A549 (cell line): Measurements from ENCODE around the gene FCHO2.
"Not testable (repeated sequence)": the region's sequence is repeated elsewhere in the genome, so short reads cannot be mapped to it uniquely, and the experiment has no call there.

Experiments
- CBX8 ChIP-seq: fragments of 200-600 bp; sonication (generic); IDR thresholded peaks from 2 replicates; pipeline ENCODE4 v1.6.1; 2016
- EP300 ChIP-seq, 2 experiments: fragments of >200 bp; sonication (Bioruptor Twin); formaldehyde crosslinking; IDR thresholded peaks; 2 replicates in 1 of 2; 3 replicates in 1 of 2; pipeline ENCODE4 v1.6.1; 2016 to 2017
- TF ChIP-seq, protein P1 (sequence below): fragments of >200 bp; sonication (Bioruptor Twin); formaldehyde crosslinking; IDR thresholded peaks from 3 replicates; pipeline ENCODE4 v1.5.1; 2016
- TF ChIP-seq, protein P2 (sequence below): fragments of 150-350 bp; IDR thresholded peaks from 2 replicates; pipeline ENCODE4 v1.6.1; 2014; ENCODE audit warnings: low read depth, mild to moderate bottlenecking, low read length

DNA sequence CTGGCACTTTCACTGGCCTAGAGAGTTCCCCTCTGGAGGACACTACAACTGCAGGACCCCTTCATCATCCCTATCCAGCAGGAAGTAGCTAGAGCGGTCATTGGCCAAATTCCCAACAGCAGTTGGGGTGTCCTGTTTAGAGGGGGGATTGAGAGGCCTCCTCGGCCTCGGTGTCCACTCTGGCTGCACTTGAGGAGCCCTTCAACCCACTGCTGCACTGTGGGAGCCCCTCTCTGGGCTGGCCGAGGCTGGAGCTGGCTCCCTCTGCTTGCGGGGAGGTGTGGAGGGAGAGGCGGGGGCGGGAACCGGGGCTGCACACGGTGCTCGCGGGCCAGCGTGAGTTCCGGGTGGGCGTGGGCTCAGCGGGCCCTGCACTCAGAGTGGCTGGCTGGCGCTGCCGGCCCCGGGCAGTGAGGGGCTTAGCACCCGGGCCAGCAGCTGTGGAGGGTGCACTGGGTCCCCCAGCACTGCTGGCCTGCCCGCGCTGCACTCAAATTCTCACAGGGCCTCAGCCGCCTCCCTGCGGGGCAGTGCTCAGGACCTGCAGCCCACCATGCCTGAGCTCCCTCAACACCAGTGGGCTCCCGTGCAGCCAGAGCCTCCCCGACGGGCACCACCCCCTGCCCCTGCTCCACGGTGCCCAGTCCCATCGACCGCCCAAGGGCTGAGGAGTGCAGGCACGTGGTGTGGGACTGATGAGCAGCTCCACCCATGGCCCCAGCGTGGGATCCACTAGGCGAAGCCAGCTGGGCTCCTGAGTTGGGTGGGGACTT, 20.7 kb upstream of the FCHO2 start:
- TF ChIP-seq, protein P1, sequence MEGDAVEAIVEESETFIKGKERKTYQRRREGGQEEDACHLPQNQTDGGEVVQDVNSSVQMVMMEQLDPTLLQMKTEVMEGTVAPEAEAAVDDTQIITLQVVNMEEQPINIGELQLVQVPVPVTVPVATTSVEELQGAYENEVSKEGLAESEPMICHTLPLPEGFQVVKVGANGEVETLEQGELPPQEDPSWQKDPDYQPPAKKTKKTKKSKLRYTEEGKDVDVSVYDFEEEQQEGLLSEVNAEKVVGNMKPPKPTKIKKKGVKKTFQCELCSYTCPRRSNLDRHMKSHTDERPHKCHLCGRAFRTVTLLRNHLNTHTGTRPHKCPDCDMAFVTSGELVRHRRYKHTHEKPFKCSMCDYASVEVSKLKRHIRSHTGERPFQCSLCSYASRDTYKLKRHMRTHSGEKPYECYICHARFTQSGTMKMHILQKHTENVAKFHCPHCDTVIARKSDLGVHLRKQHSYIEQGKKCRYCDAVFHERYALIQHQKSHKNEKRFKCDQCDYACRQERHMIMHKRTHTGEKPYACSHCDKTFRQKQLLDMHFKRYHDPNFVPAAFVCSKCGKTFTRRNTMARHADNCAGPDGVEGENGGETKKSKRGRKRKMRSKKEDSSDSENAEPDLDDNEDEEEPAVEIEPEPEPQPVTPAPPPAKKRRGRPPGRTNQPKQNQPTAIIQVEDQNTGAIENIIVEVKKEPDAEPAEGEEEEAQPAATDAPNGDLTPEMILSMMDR: not testable (repeated sequence)
- not testable (repeated sequence) for TF ChIP-seq EP300 (IDR thresholded peaks at IDR 0.05); CBX8
- TF ChIP-seq, protein P2, sequence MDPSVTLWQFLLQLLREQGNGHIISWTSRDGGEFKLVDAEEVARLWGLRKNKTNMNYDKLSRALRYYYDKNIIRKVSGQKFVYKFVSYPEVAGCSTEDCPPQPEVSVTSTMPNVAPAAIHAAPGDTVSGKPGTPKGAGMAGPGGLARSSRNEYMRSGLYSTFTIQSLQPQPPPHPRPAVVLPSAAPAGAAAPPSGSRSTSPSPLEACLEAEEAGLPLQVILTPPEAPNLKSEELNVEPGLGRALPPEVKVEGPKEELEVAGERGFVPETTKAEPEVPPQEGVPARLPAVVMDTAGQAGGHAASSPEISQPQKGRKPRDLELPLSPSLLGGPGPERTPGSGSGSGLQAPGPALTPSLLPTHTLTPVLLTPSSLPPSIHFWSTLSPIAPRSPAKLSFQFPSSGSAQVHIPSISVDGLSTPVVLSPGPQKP: not testable (repeated sequence)
